Gastroesophageal sphincter (tissue), 4 donors: Measurements from ENCODE around the gene AADAC. TPM values are rescaled to one million over a fixed set of nuclear protein-coding genes. Genes with fewer than 3 reads are reported as not detected.
A peak's percentile ranks its signal among the peaks of the same experiment; 100 is the strongest.
"Not testable (repeated sequence)": the region's sequence is repeated elsewhere in the genome, so short reads cannot be mapped to it uniquely, and the experiment has no call there.

Experiments
- ATAC-seq: fragments of 150-250 bp; one replicate; pipeline ENCODE4 v1.9.1; 2016; ENCODE audit warnings: mild to moderate bottlenecking, moderate library complexity
- H3K27ac ChIP-seq, 4 donors: fragments of 200-600 bp; sonication (generic) in 3 of 4; 1 replicate in 3 of 4; 2 replicates in 1 of 4; pipeline ENCODE4 v1.5.1; 2016 to 2019
- H3K27me3 ChIP-seq: fragments of 200-600 bp; sonication (generic); one replicate; pipeline ENCODE4 v1.5.1; 2019
- H3K36me3 ChIP-seq, 2 donors: fragments of 200-600 bp; sonication (generic); one replicate each; pipeline ENCODE4 v1.5.1; 2019; ENCODE audit warnings: control low read depth in 1 of 2
- H3K4me1 ChIP-seq, 3 donors: fragments of 200-600 bp; sonication (generic); 1 replicate in 2 of 3; 2 replicates in 1 of 3; pipeline ENCODE4 v1.5.1; 2016 to 2019; ENCODE audit warnings: control low read depth in 2 of 3
- H3K4me3 ChIP-seq, 2 donors: fragments of 200-600 bp; sonication (generic); one replicate each; pipeline ENCODE4 v1.5.1; 2019; ENCODE audit warnings: mild to moderate bottlenecking in 1 of 2, moderate library complexity in 1 of 2
- H3K9me3 ChIP-seq, 3 donors: fragments of 200-600 bp; sonication (generic); one replicate each; pipeline ENCODE4 v1.5.1; 2017 to 2019; ENCODE audit warnings: control low read depth in 2 of 3
- EP300 ChIP-seq: sonication (generic); formaldehyde crosslinking; IDR thresholded peaks from one replicate; pipeline ENCODE4 v1.6.1; 2017; ENCODE audit warnings: antibody characterized with exemption, mild to moderate bottlenecking
- POLR2A ChIP-seq, 2 donors: fragments of 450-650 bp; IDR thresholded peaks; one replicate each; pipeline ENCODE4 v1.6.1; 2017; ENCODE audit warnings: antibody characterized with exemption in 2 of 2, mild to moderate bottlenecking in 2 of 2, moderate library complexity in 1 of 2
- POLR2AphosphoS5 ChIP-seq: sonication (generic); formaldehyde crosslinking; IDR thresholded peaks from one replicate; pipeline ENCODE4 v1.6.1; 2017; ENCODE audit warnings: antibody characterized with exemption
- WGBS, 2 donors: methylation state at CpG; one replicate each; pipeline ENCODE4 v1.1.5; 2018; ENCODE audit warnings: low coverage in 1 of 2; 5-methylcytosine and 5-hydroxymethylcytosine counted together
- total RNA-seq, 4 donors: library from RNA; depleted of rRNA; stranded (reverse); fragments of >200 nt; gene quantifications; one replicate each; pipeline ENCODE4 v1.1.0, GENCODE V29; 2016
- TF ChIP-seq, protein P1 (sequence below), 4 experiments: fragments of 200-600 bp in 2 of 4; fragments of 450-650 bp in 2 of 4; sonication (generic) in 1 of 4; IDR thresholded peaks; one replicate each; pipeline ENCODE4 v1.5.1; 2017 to 2019; ENCODE audit warnings: antibody characterized with exemption in 4 of 4, mild to moderate bottlenecking in 2 of 4, moderate library complexity in 2 of 4

AADAC gene
- total RNA-seq, 4 donors from 2014 or later, result 0.40 TPM; not detected in 3

DNA sequence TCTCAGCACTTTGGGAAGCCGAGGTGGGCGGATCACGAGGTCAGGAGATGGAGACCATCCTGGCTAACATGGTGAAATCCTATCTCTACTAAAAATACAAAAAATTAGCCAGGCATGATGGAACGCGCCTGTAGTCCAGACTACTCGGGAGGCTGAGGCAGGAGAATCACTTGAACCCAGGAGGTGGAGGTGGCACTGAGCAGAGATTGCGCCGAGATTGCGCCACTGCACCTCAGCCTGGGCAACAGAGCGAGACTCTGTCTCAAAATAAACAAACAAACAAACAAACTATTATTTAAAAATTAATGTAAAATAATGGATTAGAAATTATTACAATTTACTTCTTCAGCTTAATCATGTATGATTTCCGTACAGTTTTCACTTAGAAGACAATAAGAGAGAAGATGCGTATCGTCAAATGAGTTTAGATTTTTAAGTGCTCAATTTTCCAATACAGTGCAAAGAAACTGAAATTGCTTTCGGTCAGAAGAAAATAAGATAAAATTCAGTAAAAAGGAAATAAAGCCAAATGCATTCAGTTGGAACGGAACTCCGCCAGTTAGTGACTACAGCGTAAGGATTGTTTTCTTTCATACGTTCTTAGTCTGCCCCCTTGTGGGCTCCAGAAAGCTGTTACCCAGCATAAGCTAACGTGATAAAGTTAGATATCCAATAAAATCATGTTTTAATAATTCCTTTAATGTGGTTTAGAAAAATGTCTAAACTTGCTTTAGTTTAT, 24.8 kb downstream of the AADAC start:
- Histone ChIP-seq H3K27ac (no peak overlapping the region), H3K4me3 (peak overlapping the region; percentile 24 to 35), H3K36me3 (no peaks in the 10 kb centered on the region), H3K27me3 (no peaks in the 10 kb centered on the region), H3K4me1 (peaks cover 4 to 18% (median 4%) of the 10 kb centered on the region in 3 donors), H3K9me3 (no peaks in the 10 kb centered on the region)
- TF ChIP-seq POLR2A (IDR thresholded peaks at IDR 0.05), result no peak
- TF ChIP-seq, protein P1, sequence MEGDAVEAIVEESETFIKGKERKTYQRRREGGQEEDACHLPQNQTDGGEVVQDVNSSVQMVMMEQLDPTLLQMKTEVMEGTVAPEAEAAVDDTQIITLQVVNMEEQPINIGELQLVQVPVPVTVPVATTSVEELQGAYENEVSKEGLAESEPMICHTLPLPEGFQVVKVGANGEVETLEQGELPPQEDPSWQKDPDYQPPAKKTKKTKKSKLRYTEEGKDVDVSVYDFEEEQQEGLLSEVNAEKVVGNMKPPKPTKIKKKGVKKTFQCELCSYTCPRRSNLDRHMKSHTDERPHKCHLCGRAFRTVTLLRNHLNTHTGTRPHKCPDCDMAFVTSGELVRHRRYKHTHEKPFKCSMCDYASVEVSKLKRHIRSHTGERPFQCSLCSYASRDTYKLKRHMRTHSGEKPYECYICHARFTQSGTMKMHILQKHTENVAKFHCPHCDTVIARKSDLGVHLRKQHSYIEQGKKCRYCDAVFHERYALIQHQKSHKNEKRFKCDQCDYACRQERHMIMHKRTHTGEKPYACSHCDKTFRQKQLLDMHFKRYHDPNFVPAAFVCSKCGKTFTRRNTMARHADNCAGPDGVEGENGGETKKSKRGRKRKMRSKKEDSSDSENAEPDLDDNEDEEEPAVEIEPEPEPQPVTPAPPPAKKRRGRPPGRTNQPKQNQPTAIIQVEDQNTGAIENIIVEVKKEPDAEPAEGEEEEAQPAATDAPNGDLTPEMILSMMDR (IDR thresholded peaks at IDR 0.05), result peak; percentile 56 to 82 (median 79)
- ATAC-seq, result peak; percentile 78
- WGBS, 2 donors, result 45 to 56% methylated on average over 16 to 17 of the region's 19 CpGs

DNA sequence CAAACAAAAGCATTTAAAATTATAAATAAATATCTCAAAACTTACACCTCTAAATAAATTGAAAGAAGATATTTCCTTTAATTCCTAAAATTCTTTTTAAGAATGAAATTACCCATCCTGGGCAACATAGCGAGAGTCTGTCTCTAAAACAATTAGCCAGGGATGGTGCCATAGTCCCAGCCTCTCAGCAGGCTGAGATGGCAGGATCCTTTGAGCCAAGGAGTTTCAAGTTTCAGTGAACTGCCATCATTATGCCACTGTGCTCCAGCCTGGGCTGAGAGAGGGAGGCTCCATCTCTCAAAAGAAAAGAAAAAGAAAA, 25.4 kb downstream of the AADAC start:
- Histone ChIP-seq H3K9me3 (no peaks in the 10 kb centered on the region), H3K4me3 (no peak overlapping the region), H3K27ac (no peak overlapping the region), H3K4me1 (peaks cover 4 to 18% (median 4%) of the 10 kb centered on the region in 3 donors), H3K36me3 (no peaks in the 10 kb centered on the region), H3K27me3 (no peaks in the 10 kb centered on the region)
- ATAC-seq, result no peak
- TF ChIP-seq POLR2A (IDR thresholded peaks at IDR 0.05) (no peak), POLR2AphosphoS5 (no peak), EP300 (no peak)
- TF ChIP-seq, protein P1 (IDR thresholded peaks at IDR 0.05), result no peak
- 80% methylated on average over 1 of the region's 1 CpG for WGBS, 2 donors

DNA sequence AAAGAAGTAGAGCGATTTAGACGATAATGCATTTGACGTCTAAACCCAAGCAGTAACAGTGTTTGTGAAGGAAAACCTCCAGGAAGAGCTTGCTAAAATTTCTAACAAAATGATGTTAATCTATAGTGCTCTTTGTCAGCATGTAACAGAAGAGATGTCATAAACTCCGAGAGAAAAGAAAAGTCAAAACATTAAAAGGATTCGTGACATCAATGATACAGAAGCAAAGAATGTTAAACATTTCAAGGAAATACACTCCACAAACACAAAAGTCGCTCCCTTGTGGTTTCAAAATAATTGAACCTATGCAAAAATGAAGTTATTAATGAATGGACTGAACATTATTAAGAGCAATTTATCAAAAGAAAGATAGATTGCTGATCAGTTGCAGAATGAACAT, 27.9 kb downstream of the AADAC start:
- no peaks in the 10 kb centered on the region for H3K9me3 ChIP-seq
- no peak for TF ChIP-seq POLR2AphosphoS5
- TF ChIP-seq, protein P1 (IDR thresholded peaks at IDR 0.05), result no peak
- TF ChIP-seq POLR2A (IDR thresholded peaks at IDR 0.05), result no peak
- TF ChIP-seq EP300, result no peak
- H3K27ac ChIP-seq, result no peak overlapping the region
- no peaks in the 10 kb centered on the region for H3K27me3 ChIP-seq
- ATAC-seq, result no peak
- WGBS, 2 donors, result 88 to 90% methylated on average over 6 of the region's 6 CpGs
- no peak overlapping the region for H3K4me3 ChIP-seq
- H3K36me3 ChIP-seq, result no peaks in the 10 kb centered on the region
- peaks cover 0 to 6% (median 4%) of the 10 kb centered on the region in 3 donors for H3K4me1 ChIP-seq

DNA sequence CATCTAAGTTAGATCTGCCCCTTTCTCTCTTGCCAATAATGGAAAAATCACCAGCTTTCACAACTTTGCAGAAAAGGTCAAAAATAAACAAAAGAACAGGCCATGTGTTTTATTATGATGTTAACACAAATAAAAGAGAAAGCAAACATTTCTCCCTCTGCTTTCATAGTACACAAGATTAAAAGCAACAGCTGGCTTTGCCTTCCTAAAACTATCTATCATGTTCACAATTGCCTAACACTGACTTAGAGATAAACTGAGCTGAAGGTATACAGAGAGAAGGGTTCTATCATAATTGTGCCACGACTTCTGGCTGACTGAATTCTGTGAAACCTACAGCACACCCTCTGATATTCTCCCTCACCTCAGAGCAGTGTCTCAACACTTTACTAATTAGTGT, 29.4 kb downstream of the AADAC start:
- TF ChIP-seq, protein P1 (IDR thresholded peaks at IDR 0.05), result no peak
- TF ChIP-seq POLR2AphosphoS5 (no peak), POLR2A (IDR thresholded peaks at IDR 0.05) (no peak), EP300 (no peak)
- ATAC-seq, result no peak
- H3K4me3 ChIP-seq, result no peak overlapping the region
- H3K9me3 ChIP-seq, result no peaks in the 10 kb centered on the region
- no peaks in the 10 kb centered on the region for H3K36me3 ChIP-seq
- no peaks in the 10 kb centered on the region for H3K27me3 ChIP-seq
- H3K27ac ChIP-seq, result no peak overlapping the region
- H3K4me1 ChIP-seq, result no peaks in the 10 kb centered on the region
- 21 to 31% methylated on average over 1 of the region's 1 CpG for WGBS, 2 donors

DNA sequence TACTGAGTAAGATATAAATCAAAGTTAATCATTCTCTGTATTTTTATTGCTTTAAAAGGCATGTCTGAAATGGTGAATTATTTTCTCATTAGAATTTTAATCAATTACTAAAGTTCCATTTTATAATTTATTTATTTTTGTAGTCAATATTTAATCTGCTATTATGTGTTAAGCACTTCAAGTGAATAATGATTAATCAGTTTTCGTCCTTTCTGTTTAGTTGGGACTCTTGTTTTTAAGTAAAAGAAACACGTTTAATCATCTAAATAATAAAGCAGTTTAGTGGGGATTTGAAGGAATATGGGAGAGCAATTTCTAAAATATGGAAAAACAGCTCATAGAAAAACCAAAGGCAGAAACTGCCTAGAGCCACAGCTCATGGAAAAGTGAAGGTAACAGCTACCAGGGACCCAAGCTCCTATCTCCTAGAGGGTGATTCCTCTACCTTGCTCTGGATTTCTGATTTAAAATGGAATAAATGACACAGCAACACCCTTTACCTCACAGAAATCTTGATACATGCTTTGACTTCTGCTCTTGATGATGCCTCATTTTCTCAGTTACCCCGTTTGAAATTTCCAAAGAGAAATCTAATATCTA, 31.5 kb downstream of the AADAC start:
- WGBS, 2 donors, result 76 to 89% methylated on average over 3 of the region's 3 CpGs
- no peak overlapping the region for H3K27ac ChIP-seq
- H3K36me3 ChIP-seq, result no peaks in the 10 kb centered on the region
- H3K4me1 ChIP-seq, result no peaks in the 10 kb centered on the region
- H3K4me3 ChIP-seq, result no peak overlapping the region
- H3K27me3 ChIP-seq, result no peaks in the 10 kb centered on the region
- peaks cover 0 to 11% (median 0%) of the 10 kb centered on the region in 3 donors for H3K9me3 ChIP-seq
- TF ChIP-seq EP300, result no peak
- TF ChIP-seq POLR2AphosphoS5, result no peak
- TF ChIP-seq, protein P1 (IDR thresholded peaks at IDR 0.05), result no peak
- TF ChIP-seq POLR2A (IDR thresholded peaks at IDR 0.05), result no peak
- ATAC-seq, result no peak

DNA sequence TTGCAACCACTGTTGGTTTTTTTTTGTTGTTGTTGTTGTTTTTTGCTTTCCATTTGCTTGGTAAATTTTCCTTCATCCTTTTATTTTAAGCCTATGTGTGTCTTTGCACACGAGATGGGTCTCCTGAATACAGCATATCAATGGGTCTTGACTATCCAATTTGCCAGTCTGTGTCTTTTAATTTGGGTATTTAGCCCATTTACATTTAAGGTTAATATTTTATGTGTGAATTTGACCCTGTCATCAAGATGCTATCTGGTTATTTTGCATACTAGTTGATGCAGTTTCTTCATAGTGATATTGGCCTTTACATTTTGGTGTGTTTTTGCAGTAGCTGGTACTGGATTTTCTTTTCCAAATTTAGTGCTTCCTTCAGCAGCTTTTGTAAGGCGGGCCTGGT, 36.1 kb downstream of the AADAC start:
- H3K4me1 ChIP-seq, H3K4me3 ChIP-seq, H3K36me3 ChIP-seq, H3K27me3 ChIP-seq, ATAC-seq, H3K27ac ChIP-seq: not testable (repeated sequence)
- peaks cover 0 to 15% (median 0%) of the 10 kb centered on the region in 3 donors for H3K9me3 ChIP-seq
- WGBS, 2 donors, result 90 to 93% methylated on average over 2 of the region's 2 CpGs
